ENCODE measurements around the gene NCMAP. TPM values are rescaled to one million over a fixed set of nuclear protein-coding genes. Genes with fewer than 3 reads are reported as not detected.
"Not testable (repeated sequence)": the region's sequence is repeated elsewhere in the genome, so short reads cannot be mapped to it uniquely, and the experiment has no call there.

NCMAP gene
- polyA plus RNA-seq, 1 donor: 10.9 TPM

- Histone ChIP-seq H3K4me1 (ENCODE audit: control insufficient read depth, insufficient read depth, low read length) (peaks cover 27% of the 10 kb centered on the region), H3K36me3 (ENCODE audit: control insufficient read depth, insufficient read depth, low read length) (no peaks in the 10 kb centered on the region), H3K9me3 (ENCODE audit: control insufficient read depth, low read depth, low read length) (no peaks in the 10 kb centered on the region), H3K27me3 (ENCODE audit: control insufficient read depth, insufficient read depth, low read length) (no peaks in the 10 kb centered on the region), H3K27ac (ENCODE audit: low read length) (peak overlapping the region; percentile 89), H3K4me3 (ENCODE audit: low read length) (peak overlapping the region; percentile 12)
- DNase-seq: peak; percentile 85 to 92
- 10% methylated on average over 3 of the region's 7 CpGs for WGBS (ENCODE audit: insufficient coverage, low lambda C conversion rate)
These were observed 14.8 kb upstream of the NCMAP start for GRCh38 chr1:24540906-24541710.

DNA sequence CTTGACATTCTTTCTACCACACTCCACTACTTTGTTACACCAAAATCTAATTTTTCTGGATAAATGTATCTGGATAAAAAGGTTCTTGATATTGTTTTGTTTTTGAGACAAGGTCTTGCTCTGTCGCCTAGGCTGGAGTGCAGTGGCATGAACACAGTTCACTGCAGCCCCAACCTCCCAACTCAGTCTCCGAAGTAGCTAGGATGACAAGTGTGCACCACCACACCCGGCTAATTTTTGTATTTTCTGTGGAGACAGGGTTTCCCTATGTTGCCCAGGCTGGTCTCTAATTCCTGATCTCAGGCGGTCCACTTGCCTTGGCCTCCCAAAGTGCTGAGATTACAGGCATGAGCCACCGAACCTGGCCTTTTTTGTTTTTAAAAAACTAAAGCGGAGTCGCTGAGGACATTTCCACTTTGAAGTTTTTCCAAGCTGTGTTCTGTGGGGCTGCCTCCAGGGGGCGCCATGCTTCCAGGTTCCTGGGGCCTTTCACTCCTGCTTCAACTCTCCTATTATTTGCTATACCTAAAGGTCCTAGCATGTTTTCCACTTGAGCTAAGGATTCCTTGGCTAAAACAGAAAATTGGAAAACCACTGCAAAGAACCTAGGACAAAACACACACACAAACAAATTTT is 14.1 kb upstream of the NCMAP start:
- WGBS (ENCODE audit: insufficient coverage, low lambda C conversion rate): no CpG with 5 or more reads among the region's 8 CpGs

GRCh38 chr1:24544239-24544638 is 11.6 kb upstream of the NCMAP start:
- Histone ChIP-seq H3K36me3 (ENCODE audit: control insufficient read depth, insufficient read depth, low read length) (no peaks in the 10 kb centered on the region), H3K27me3 (ENCODE audit: control insufficient read depth, insufficient read depth, low read length) (no peaks in the 10 kb centered on the region), H3K4me1 (ENCODE audit: control insufficient read depth, insufficient read depth, low read length) (peaks cover 22% of the 10 kb centered on the region), H3K27ac (ENCODE audit: low read length) (no peak overlapping the region), H3K9me3 (ENCODE audit: control insufficient read depth, low read depth, low read length) (no peaks in the 10 kb centered on the region), H3K4me3 (ENCODE audit: low read length) (no peak overlapping the region)
- DNase-seq: no peak

More for the DNA sequence above, 14.1 kb upstream of the NCMAP start:
- DNase-seq: no peak
- Histone ChIP-seq H3K4me1 (ENCODE audit: control insufficient read depth, insufficient read depth, low read length) (peaks cover 22% of the 10 kb centered on the region), H3K27ac (ENCODE audit: low read length) (peak overlapping the region; percentile 89), H3K27me3 (ENCODE audit: control insufficient read depth, insufficient read depth, low read length) (no peaks in the 10 kb centered on the region), H3K4me3 (ENCODE audit: low read length) (no peak overlapping the region), H3K36me3 (ENCODE audit: control insufficient read depth, insufficient read depth, low read length) (no peaks in the 10 kb centered on the region), H3K9me3 (ENCODE audit: control insufficient read depth, low read depth, low read length) (no peaks in the 10 kb centered on the region)

- Histone ChIP-seq H3K27ac (ENCODE audit: low read length) (no peak overlapping the region), H3K36me3 (ENCODE audit: control insufficient read depth, insufficient read depth, low read length) (no peaks in the 10 kb centered on the region), H3K4me3 (ENCODE audit: low read length) (no peak overlapping the region), H3K27me3 (ENCODE audit: control insufficient read depth, insufficient read depth, low read length) (no peaks in the 10 kb centered on the region), H3K4me1 (ENCODE audit: control insufficient read depth, insufficient read depth, low read length) (peaks cover 17% of the 10 kb centered on the region), H3K9me3 (ENCODE audit: control insufficient read depth, low read depth, low read length) (no peaks in the 10 kb centered on the region)
- no peak for DNase-seq
- 57% methylated on average over 1 of the region's 1 CpG for WGBS (ENCODE audit: insufficient coverage, low lambda C conversion rate)
These were observed 10.2 kb upstream of the NCMAP start for GRCh38 chr1:24545662-24546061.

- H3K36me3 ChIP-seq (ENCODE audit: control insufficient read depth, insufficient read depth, low read length): no peaks in the 10 kb centered on the region
- no CpG with 5 or more reads among the region's 5 CpGs for WGBS (ENCODE audit: insufficient coverage, low lambda C conversion rate)
- DNase-seq: no peak
These were observed 8.7 kb upstream of the NCMAP start for GRCh38 chr1:24547195-24547594.

DNA sequence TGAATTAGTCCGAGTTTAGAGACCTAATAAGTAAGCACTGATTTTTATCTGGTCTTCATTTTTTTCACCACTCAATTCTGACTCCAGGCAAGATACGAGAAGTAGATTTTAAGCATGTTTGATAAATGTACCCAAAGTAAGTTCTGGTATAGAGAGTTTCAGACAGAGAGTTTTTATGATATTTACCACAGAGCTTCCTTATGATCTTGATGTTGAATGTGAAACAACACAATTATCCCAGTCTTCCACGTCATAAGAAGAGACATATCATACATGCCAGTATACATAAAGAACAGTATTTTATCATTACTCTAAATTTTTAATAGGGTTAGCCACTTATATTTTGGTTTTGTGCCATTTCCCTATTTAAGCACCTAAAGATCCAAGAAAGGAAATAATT is 7.8 kb upstream of the NCMAP start:
- no peaks in the 10 kb centered on the region for H3K9me3 ChIP-seq (ENCODE audit: control insufficient read depth, low read depth, low read length)
- no CpG with 5 or more reads among the region's 3 CpGs for WGBS (ENCODE audit: insufficient coverage, low lambda C conversion rate)
- H3K27ac ChIP-seq (ENCODE audit: low read length): no peak overlapping the region
- H3K27me3 ChIP-seq (ENCODE audit: control insufficient read depth, insufficient read depth, low read length): no peaks in the 10 kb centered on the region
- no peak overlapping the region for H3K4me3 ChIP-seq (ENCODE audit: low read length)
- no peak for DNase-seq
- peaks cover 23% of the 10 kb centered on the region for H3K4me1 ChIP-seq (ENCODE audit: control insufficient read depth, insufficient read depth, low read length)
- H3K36me3 ChIP-seq (ENCODE audit: control insufficient read depth, insufficient read depth, low read length): no peaks in the 10 kb centered on the region

More at GRCh38 chr1:24547195-24547594, 8.7 kb upstream of the NCMAP start:
- Histone ChIP-seq H3K27ac (ENCODE audit: low read length) (no peak overlapping the region), H3K9me3 (ENCODE audit: control insufficient read depth, low read depth, low read length) (no peaks in the 10 kb centered on the region), H3K27me3 (ENCODE audit: control insufficient read depth, insufficient read depth, low read length) (no peaks in the 10 kb centered on the region), H3K4me1 (ENCODE audit: control insufficient read depth, insufficient read depth, low read length) (peaks cover 19% of the 10 kb centered on the region), H3K4me3 (ENCODE audit: low read length) (no peak overlapping the region)

- peaks cover 23% of the 10 kb centered on the region for H3K4me1 ChIP-seq (ENCODE audit: control insufficient read depth, insufficient read depth, low read length)
- not testable (repeated sequence) for H3K4me3 ChIP-seq (ENCODE audit: low read length); H3K9me3 ChIP-seq (ENCODE audit: control insufficient read depth, low read depth, low read length); H3K27me3 ChIP-seq (ENCODE audit: control insufficient read depth, insufficient read depth, low read length); H3K36me3 ChIP-seq (ENCODE audit: control insufficient read depth, insufficient read depth, low read length)
- no CpG with 5 or more reads among the region's 5 CpGs for WGBS (ENCODE audit: insufficient coverage, low lambda C conversion rate)
- DNase-seq: peak in 1 of 2 donors; percentile 61
- H3K27ac ChIP-seq (ENCODE audit: low read length): peak overlapping the region; percentile 54
These were observed 6.7 kb upstream of the NCMAP start for GRCh38 chr1:24549210-24549609.

GRCh38 chr1:24551290-24551959 is 4.5 kb upstream of the NCMAP start:
- no peak overlapping the region for H3K4me3 ChIP-seq (ENCODE audit: low read length)
- peak overlapping the region; percentile 87 for H3K27ac ChIP-seq (ENCODE audit: low read length)
- H3K4me1 ChIP-seq (ENCODE audit: control insufficient read depth, insufficient read depth, low read length): peaks cover 28% of the 10 kb centered on the region
- DNase-seq: peak in 1 of 2 donors; percentile 78
- peaks cover 9% of the 10 kb centered on the region for H3K27me3 ChIP-seq (ENCODE audit: control insufficient read depth, insufficient read depth, low read length)
- no CpG with 5 or more reads among the region's 13 CpGs for WGBS (ENCODE audit: insufficient coverage, low lambda C conversion rate)
- H3K9me3 ChIP-seq (ENCODE audit: control insufficient read depth, low read depth, low read length): no peaks in the 10 kb centered on the region
- H3K36me3 ChIP-seq (ENCODE audit: control insufficient read depth, insufficient read depth, low read length): no peaks in the 10 kb centered on the region

DNA sequence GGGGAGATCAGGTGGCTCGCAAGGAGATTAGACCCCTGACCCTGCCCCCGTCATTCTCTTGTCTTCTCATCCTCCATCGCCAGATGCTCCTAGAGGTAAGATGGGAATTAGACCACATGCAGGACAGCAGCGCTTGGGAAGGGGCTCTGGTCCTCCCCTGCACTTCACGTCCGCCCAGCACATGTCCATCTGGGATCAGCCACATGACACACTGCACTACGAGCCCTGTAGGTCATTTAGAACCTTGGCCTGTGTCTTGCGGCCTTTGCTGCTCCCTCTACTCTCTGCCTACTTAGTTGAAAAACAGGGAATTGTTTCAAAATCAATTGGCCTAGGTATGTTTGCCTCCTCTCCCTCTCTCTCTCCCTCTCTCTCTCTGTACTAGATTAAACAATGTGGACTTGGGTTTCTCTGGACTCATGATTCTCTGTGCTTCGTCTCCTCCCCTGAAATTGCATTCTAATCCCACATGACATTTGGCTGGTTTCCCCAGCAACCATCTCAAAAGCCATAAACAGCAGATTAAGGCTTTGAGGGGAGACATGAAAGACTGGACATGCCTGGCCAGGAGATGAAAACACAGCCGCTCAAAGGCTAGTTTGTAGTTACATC is 3.8 kb upstream of the NCMAP start:
- DNase-seq: peak; percentile 86 to 94
- Histone ChIP-seq H3K27me3 (ENCODE audit: control insufficient read depth, insufficient read depth, low read length) (peaks cover 11% of the 10 kb centered on the region), H3K4me3 (ENCODE audit: low read length) (no peak overlapping the region), H3K9me3 (ENCODE audit: control insufficient read depth, low read depth, low read length) (no peaks in the 10 kb centered on the region), H3K4me1 (ENCODE audit: control insufficient read depth, insufficient read depth, low read length) (peaks cover 33% of the 10 kb centered on the region), H3K36me3 (ENCODE audit: control insufficient read depth, insufficient read depth, low read length) (no peaks in the 10 kb centered on the region), H3K27ac (ENCODE audit: low read length) (peak overlapping the region; percentile 87)
- WGBS (ENCODE audit: insufficient coverage, low lambda C conversion rate): no CpG with 5 or more reads among the region's 10 CpGs

DNA sequence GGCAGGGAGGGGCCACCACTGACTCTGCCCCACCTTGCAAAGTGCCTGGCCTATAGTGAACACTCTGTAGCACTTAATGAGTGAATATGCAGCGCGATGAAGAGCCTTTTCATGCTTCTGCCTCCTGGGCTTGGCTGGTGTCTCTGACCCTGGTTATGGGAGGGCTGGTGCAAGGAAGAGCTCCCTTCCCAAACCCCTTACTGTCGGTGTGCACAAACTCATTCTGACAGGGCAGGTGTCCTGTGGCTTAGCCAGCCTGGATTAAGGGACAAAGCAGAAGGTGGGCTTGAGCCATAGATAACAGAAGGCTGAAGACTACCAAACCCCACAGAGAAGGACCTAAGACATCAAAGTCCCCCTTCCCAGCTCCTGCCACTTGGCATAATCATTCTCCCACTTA is 2.0 kb upstream of the NCMAP start:
- no peaks in the 10 kb centered on the region for H3K9me3 ChIP-seq (ENCODE audit: control insufficient read depth, low read depth, low read length)
- H3K27ac ChIP-seq (ENCODE audit: low read length): no peak overlapping the region
- H3K27me3 ChIP-seq (ENCODE audit: control insufficient read depth, insufficient read depth, low read length): peaks cover 11% of the 10 kb centered on the region
- no peak overlapping the region for H3K4me3 ChIP-seq (ENCODE audit: low read length)
- no peak for DNase-seq
- peaks cover 46% of the 10 kb centered on the region for H3K4me1 ChIP-seq (ENCODE audit: control insufficient read depth, insufficient read depth, low read length)
- WGBS (ENCODE audit: insufficient coverage, low lambda C conversion rate): no CpG with 5 or more reads among the region's 3 CpGs
- no peaks in the 10 kb centered on the region for H3K36me3 ChIP-seq (ENCODE audit: control insufficient read depth, insufficient read depth, low read length)

All from large intestine (tissue), 3 donors.